Lower lobe of right lung (tissue), 2 donors: Measurements from ENCODE around the gene FGD6. TPM values are rescaled to one million over a fixed set of nuclear protein-coding genes. Genes with fewer than 3 reads are reported as not detected.
"Not testable (repeated sequence)": the region's sequence is repeated elsewhere in the genome, so short reads cannot be mapped to it uniquely, and the experiment has no call there.

Experiments
- ATAC-seq, 2 donors: fragments of 200-7000 bp; cut with Tn5 transposase; one replicate each; pipeline ENCODE4 v1.9.1; 2020 to 2022; ENCODE audit warnings: mild to moderate bottlenecking in 2 of 2, moderate library complexity in 2 of 2
- DNase-seq: peaks from one replicate; pipeline ENCODE4 v3.0.0-alpha.2; 2020
- H3K27ac ChIP-seq: fragments of 200-600 bp; one replicate; pipeline ENCODE4 v1.8.0; 2022
- H3K27me3 ChIP-seq: fragments of 200-600 bp; one replicate; pipeline ENCODE4 v1.8.0; 2022; ENCODE audit warnings: low read depth
- H3K36me3 ChIP-seq: fragments of 200-600 bp; one replicate; pipeline ENCODE4 v1.8.0; 2022; ENCODE audit warnings: mild to moderate bottlenecking
- H3K4me1 ChIP-seq: fragments of 200-600 bp; one replicate; pipeline ENCODE4 v1.8.0; 2022
- H3K4me3 ChIP-seq: fragments of 200-600 bp; one replicate; pipeline ENCODE4 v1.8.0; 2022; ENCODE audit warnings: mild to moderate bottlenecking
- H3K9me3 ChIP-seq: fragments of 200-600 bp; one replicate; pipeline ENCODE4 v1.8.0; 2022
- CTCF ChIP-seq: fragments of 200-600 bp; IDR thresholded peaks from one replicate; pipeline ENCODE4 v1.8.0; 2022; ENCODE audit warnings: antibody characterized with exemption, mild to moderate bottlenecking
- intact Hi-C: fragments of 100-400 bp; cut with DNase I; formaldehyde crosslinking; loops from one replicate; pipeline ENCODE4 v1.11.0; 2022
- total RNA-seq: library from RNA; stranded (reverse); fragmentation: NEBNext Ultra II Directional; extraction: Animal tissue kit (Norgen Biotek cat#: 25700); gene quantifications from one replicate; pipeline ENCODE4 v1.2.1, GENCODE V29; 2021
- donor health status: DM: no; HTN: yes; CAD: no; lungs with severe emphysema.

Gene FGD6
- total RNA-seq, 1 donor from 2014 or later: 22.9 TPM

- no peak overlapping the region for H3K27ac ChIP-seq
- no peak for TF ChIP-seq CTCF
- ATAC-seq (no peak), DNase-seq (no peak)
- H3K4me1 ChIP-seq: peaks cover 17% of the 10 kb centered on the region
- H3K9me3 ChIP-seq: no peaks in the 10 kb centered on the region
- H3K4me3 ChIP-seq: no peak overlapping the region
- H3K27me3 ChIP-seq: no peaks in the 10 kb centered on the region
- peaks cover 19% of the 10 kb centered on the region for H3K36me3 ChIP-seq
- intact Hi-C loops: no loop called here
These were observed 31.5 kb upstream of the FGD6 start for GRCh38 chr12:95248604-95249360.

- H3K36me3 ChIP-seq: peaks cover 13% of the 10 kb centered on the region
- H3K27ac ChIP-seq: no peak overlapping the region
- DNase-seq: no peak
- no peaks in the 10 kb centered on the region for H3K9me3 ChIP-seq
- no peak for TF ChIP-seq CTCF
- peaks cover 12% of the 10 kb centered on the region for H3K4me1 ChIP-seq
- intact Hi-C loops: no loop called here
- no peak for ATAC-seq
- no peaks in the 10 kb centered on the region for H3K27me3 ChIP-seq
- H3K4me3 ChIP-seq: no peak overlapping the region
These were observed 30.8 kb upstream of the FGD6 start for GRCh38 chr12:95248095-95248494.

GRCh38 chr12:95244350-95244749 is 27.1 kb upstream of the FGD6 start:
- no peaks in the 10 kb centered on the region for H3K36me3 ChIP-seq
- H3K9me3 ChIP-seq: no peaks in the 10 kb centered on the region
- intact Hi-C loops: no loop called here
- TF ChIP-seq CTCF: no peak
- H3K4me3 ChIP-seq: no peak overlapping the region
- H3K27ac ChIP-seq: no peak overlapping the region
- no peaks in the 10 kb centered on the region for H3K4me1 ChIP-seq
- DNase-seq (no peak), ATAC-seq (no peak)
- H3K27me3 ChIP-seq: no peaks in the 10 kb centered on the region

GRCh38 chr12:95243497-95244183 is 26.4 kb upstream of the FGD6 start:
- Histone ChIP-seq H3K27me3 (no peaks in the 10 kb centered on the region), H3K36me3 (no peaks in the 10 kb centered on the region), H3K4me1 (peaks cover 1% of the 10 kb centered on the region), H3K4me3 (no peak overlapping the region), H3K9me3 (no peaks in the 10 kb centered on the region), H3K27ac (no peak overlapping the region)
- intact Hi-C loops: no loop called here
- TF ChIP-seq CTCF: no peak
- no peak for DNase-seq
- no peak for ATAC-seq

- TF ChIP-seq CTCF: no peak
- H3K9me3 ChIP-seq: no peaks in the 10 kb centered on the region
- H3K36me3 ChIP-seq: no peaks in the 10 kb centered on the region
- no peak overlapping the region for H3K27ac ChIP-seq
- no peaks in the 10 kb centered on the region for H3K27me3 ChIP-seq
- no peak overlapping the region for H3K4me3 ChIP-seq
- ATAC-seq (no peak), DNase-seq (no peak)
- intact Hi-C loops: no loop called here
- peaks cover 16% of the 10 kb centered on the region for H3K4me1 ChIP-seq
These were observed 24.7 kb upstream of the FGD6 start for GRCh38 chr12:95241761-95242506.

GRCh38 chr12:95241138-95241537 is 23.9 kb upstream of the FGD6 start:
- H3K27ac ChIP-seq, DNase-seq, H3K36me3 ChIP-seq, ATAC-seq, intact Hi-C loops, H3K27me3 ChIP-seq, H3K4me3 ChIP-seq, H3K9me3 ChIP-seq: not testable (repeated sequence)
- peaks cover 16% of the 10 kb centered on the region for H3K4me1 ChIP-seq
